OCI-LY1 (cell line): ENCODE results near the gene VARS1.

Experiments used
- CTCF ChIP-seq: fragments of 200-600 bp; sonication (generic), shearing (Covaris generic); IDR thresholded peaks from 2 replicates; pipeline ENCODE4 v1.5.1; 2017; ENCODE audit warnings: mild to moderate bottlenecking, antibody characterized with exemption, low read length, moderate library complexity, mixed read lengths
- EZH2 ChIP-seq: fragments of 200-600 bp; sonication (generic), shearing (Covaris generic); IDR thresholded peaks from 2 replicates; pipeline ENCODE4 v1.8.0; 2017; ENCODE audit warnings: borderline replicate concordance, mixed run types, mild to moderate bottlenecking, antibody characterized with exemption, low read length, moderate library complexity, mixed read lengths

GRCh38 chr6:31819871-31820299 is 24.3 kb upstream of the VARS1 start:
- TF ChIP-seq CTCF (no peak), EZH2 (no peak)
